ENCODE data around the gene MAP6. TPM values are rescaled to one million over a fixed set of nuclear protein-coding genes. Genes with fewer than 3 reads are reported as not detected.

The MAP6 gene
- total and polyA plus RNA-seq, 2 of the 13 experiments (the other 11 are each of a cell fraction or from before 2014, with no cell fraction given): 0.04 TPM; not detected in 1

DNA sequence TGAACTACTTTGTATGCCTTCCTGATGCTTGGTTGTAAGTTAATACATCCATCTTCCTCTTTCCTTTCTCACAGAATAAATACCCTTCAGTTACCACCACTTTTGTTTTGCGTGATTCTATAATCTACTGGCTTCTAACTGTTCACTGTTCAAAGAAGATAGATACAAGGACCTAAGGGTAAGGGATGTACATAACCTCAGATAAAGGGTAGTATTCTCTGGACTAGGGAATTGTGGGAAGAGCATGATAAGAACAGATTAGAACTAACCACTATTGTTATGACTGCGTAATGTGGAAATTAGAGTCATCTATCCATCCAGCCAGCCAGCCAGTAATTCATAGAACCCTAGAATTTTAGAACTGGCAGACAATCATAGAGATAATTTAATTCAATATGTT, 36.4 kb downstream of the MAP6 start:
- no TSS peak for BruUV-seq (replicated peaks)
- in situ Hi-C loops (cut with HindIII; ENCODE audit: extremely low pct_ligation_motif_present, low pct_unique_long_range_greater_than_20kb) (no loop called here), intact Hi-C loops (cut with micrococcal nuclease; ENCODE audit: unreplicated experiment) (no loop called here)
- DNase-seq (ENCODE audit: low spot score) (no peak), ATAC-seq (no peak), FAIRE-seq (no peak)
- no peak overlapping the region for H3K9ac ChIP-seq (ENCODE audit: insufficient read depth, low read depth, low read length)
- no peak for TF ChIP-seq FOXM1 (CRISPR knock-in tag; IDR thresholded peaks at IDR 0.05)
- TF ChIP-seq KDM5A (IDR thresholded peaks at IDR 0.05; ENCODE audit: borderline replicate concordance, low read length): no peak
- no peak for TF ChIP-seq MXI1 (IDR thresholded peaks at IDR 0.05; ENCODE audit: borderline replicate concordance, low read depth, low read length)
- TF ChIP-seq ZNF766 (CRISPR knock-in tag; IDR thresholded peaks at IDR 0.05; ENCODE audit: borderline replicate concordance): no peak
- no peak for TF ChIP-seq ZZZ3 (CRISPR knock-in tag; IDR thresholded peaks at IDR 0.05; ENCODE audit: borderline replicate concordance)
- TF ChIP-seq TBX3 (IDR thresholded peaks at IDR 0.05; ENCODE audit: borderline replicate concordance): no peak
- TF ChIP-seq MATR3 (CRISPR knock-in tag; IDR thresholded peaks at IDR 0.05): no peak
- TF ChIP-seq, protein P1, sequence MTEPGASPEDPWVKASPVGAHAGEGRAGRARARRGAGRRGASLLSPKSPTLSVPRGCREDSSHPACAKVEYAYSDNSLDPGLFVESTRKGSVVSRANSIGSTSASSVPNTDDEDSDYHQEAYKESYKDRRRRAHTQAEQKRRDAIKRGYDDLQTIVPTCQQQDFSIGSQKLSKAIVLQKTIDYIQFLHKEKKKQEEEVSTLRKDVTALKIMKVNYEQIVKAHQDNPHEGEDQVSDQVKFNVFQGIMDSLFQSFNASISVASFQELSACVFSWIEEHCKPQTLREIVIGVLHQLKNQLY (CRISPR knock-in tag; IDR thresholded peaks at IDR 0.05): no peak
- TF ChIP-seq SIN3A (IDR thresholded peaks at IDR 0.05; ENCODE audit: borderline replicate concordance, low read depth, low read length): no peak
- no peak for TF ChIP-seq GTF2F1 (IDR thresholded peaks at IDR 0.05; ENCODE audit: low read length)
- TF ChIP-seq RNF2 (conservative IDR thresholded peaks at IDR 0.05; ENCODE audit: low read depth): no peak
- no peak for TF ChIP-seq KAT2B (IDR thresholded peaks at IDR 0.05; ENCODE audit: borderline replicate concordance, low read depth, low read length)
- TF ChIP-seq MEIS1 (CRISPR knock-in tag; IDR thresholded peaks at IDR 0.05; ENCODE audit: borderline replicate concordance): no peak
- TF ChIP-seq, protein P2, sequence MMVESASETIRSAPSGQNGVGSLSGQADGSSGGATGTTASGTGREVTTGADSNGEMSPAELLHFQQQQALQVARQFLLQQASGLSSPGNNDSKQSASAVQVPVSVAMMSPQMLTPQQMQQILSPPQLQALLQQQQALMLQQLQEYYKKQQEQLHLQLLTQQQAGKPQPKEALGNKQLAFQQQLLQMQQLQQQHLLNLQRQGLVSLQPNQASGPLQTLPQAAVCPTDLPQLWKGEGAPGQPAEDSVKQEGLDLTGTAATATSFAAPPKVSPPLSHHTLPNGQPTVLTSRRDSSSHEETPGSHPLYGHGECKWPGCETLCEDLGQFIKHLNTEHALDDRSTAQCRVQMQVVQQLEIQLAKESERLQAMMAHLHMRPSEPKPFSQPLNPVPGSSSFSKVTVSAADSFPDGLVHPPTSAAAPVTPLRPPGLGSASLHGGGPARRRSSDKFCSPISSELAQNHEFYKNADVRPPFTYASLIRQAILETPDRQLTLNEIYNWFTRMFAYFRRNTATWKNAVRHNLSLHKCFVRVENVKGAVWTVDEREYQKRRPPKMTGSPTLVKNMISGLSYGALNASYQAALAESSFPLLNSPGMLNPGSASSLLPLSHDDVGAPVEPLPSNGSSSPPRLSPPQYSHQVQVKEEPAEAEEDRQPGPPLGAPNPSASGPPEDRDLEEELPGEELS (CRISPR knock-in tag; IDR thresholded peaks at IDR 0.05): no peak
- no peak for TF ChIP-seq ZFX (CRISPR knock-in tag; IDR thresholded peaks at IDR 0.05; ENCODE audit: low read depth)
- TF ChIP-seq ZNF563 (CRISPR knock-in tag; IDR thresholded peaks at IDR 0.05): no peak
- no peak for TF ChIP-seq ZMYM2 (CRISPR knock-in tag; IDR thresholded peaks at IDR 0.05)
- no peak for TF ChIP-seq SMC3 (IDR thresholded peaks at IDR 0.05; ENCODE audit: low read length)
- no peak for TF ChIP-seq ZBTB7B (CRISPR knock-in tag; IDR thresholded peaks at IDR 0.05)
- TF ChIP-seq, protein P3, sequence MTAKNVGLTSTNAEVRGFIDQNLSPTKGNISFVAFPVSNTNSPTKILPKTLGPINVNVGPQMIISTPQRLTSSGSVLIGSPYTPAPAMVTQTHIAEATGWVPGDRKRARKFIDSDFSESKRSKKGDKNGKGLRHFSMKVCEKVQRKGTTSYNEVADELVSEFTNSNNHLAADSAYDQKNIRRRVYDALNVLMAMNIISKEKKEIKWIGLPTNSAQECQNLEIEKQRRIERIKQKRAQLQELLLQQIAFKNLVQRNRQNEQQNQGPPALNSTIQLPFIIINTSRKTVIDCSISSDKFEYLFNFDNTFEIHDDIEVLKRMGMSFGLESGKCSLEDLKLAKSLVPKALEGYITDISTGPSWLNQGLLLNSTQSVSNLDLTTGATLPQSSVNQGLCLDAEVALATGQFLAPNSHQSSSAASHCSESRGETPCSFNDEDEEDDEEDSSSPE (CRISPR knock-in tag; IDR thresholded peaks at IDR 0.05): no peak
- ChIA-PET CTCF (ENCODE audit: low intra/inter-chr PET ratio, low total read pairs) (no interaction called here), POLR2A (no interaction called here)
- no peak overlapping the region for H3K4me2 ChIP-seq (ENCODE audit: low read depth, low read length)
- no peak overlapping the region for H2AFZ ChIP-seq (ENCODE audit: low read length)
- no peak overlapping the region for H3K4me3 ChIP-seq (replicated peaks in 1 of 3; ENCODE audit: insufficient read depth in 1 of 3, low read depth in 2 of 3, low read length in 3 of 3)
- no peaks in the 10 kb centered on the region for H4K20me1 ChIP-seq (ENCODE audit: insufficient read depth, low read length)
- no peaks in the 10 kb centered on the region for H3K36me3 ChIP-seq (replicated peaks in 1 of 2; ENCODE audit: control insufficient read depth in 1 of 2, insufficient read depth in 2 of 2, low read length in 2 of 2)
- 0 out of 2 replicates have a peak, but pooled peaks cover 7% of the 10 kb centered on the region for H3K4me1 ChIP-seq (ENCODE audit: insufficient read depth, low read length)
- H3K27me3 ChIP-seq (ENCODE audit: control insufficient read depth in 1 of 2, insufficient read depth in 2 of 2, low read length in 2 of 2): peaks cover 0 to 27% of the 10 kb centered on the region in 2 experiments; a peak in 2 of 5 replicates
- no peaks in the 10 kb centered on the region for H3K9me3 ChIP-seq (ENCODE audit: low read length)
- no peak overlapping the region for H3K27ac ChIP-seq (ENCODE audit: extremely low read length, insufficient read depth, low read length)
- WGBS (ENCODE audit: low lambda C conversion rate): 93% methylated on average over 2 of the region's 2 CpGs
- no peaks in the 10 kb centered on the region for H3K79me2 ChIP-seq (ENCODE audit: insufficient read depth, low read length)
